Mesenchymal stem cell (in vitro differentiated cells and primary cell): ENCODE measurements around the gene KIAA0825.

Experiments
- DNase-seq: peaks from one replicate; pipeline ENCODE4 v3.0.0-alpha.2; 2013
- H2AFZ ChIP-seq: one replicate; pipeline ENCODE4 v1.6.1; 2013; ENCODE audit warnings: low read depth, mild to moderate bottlenecking, control low read depth, inconsistent platforms, low read length, moderate library complexity
- H2AK5ac ChIP-seq: 2 replicates; pipeline ENCODE4 v1.6.1; 2013; ENCODE audit warnings: low read length, moderate library complexity, mild to moderate bottlenecking, inconsistent platforms; ENCODE audit not compliant: severe bottlenecking
- H2BK120ac ChIP-seq: one replicate; pipeline ENCODE4 v1.6.1; 2013; ENCODE audit warnings: low read depth, mild to moderate bottlenecking, inconsistent platforms, low read length, moderate library complexity
- H2BK12ac ChIP-seq, 2 experiments: one replicate each; pipeline ENCODE4 v1.6.1; 2013; ENCODE audit warnings: inconsistent platforms in 2 of 2, low read length in 2 of 2, mild to moderate bottlenecking in 2 of 2, moderate library complexity in 2 of 2, control low read depth in 1 of 2
- H2BK15ac ChIP-seq: one replicate; pipeline ENCODE4 v1.6.1; 2013; ENCODE audit warnings: mild to moderate bottlenecking, low read depth, inconsistent platforms; ENCODE audit not compliant: poor library complexity, severe bottlenecking
- H2BK5ac ChIP-seq: 2 replicates; pipeline ENCODE4 v1.6.1; 2013; ENCODE audit warnings: low read depth, mild to moderate bottlenecking, low read length, control low read depth, inconsistent platforms; ENCODE audit not compliant: poor library complexity, severe bottlenecking
- H3K14ac ChIP-seq, 2 experiments: one replicate each; pipeline ENCODE4 v1.6.1; 2013; ENCODE audit warnings: inconsistent platforms in 2 of 2, low read length in 2 of 2, control low read depth in 1 of 2, mild to moderate bottlenecking in 1 of 2, moderate library complexity in 1 of 2
- H3K18ac ChIP-seq, 2 experiments: one replicate each; pipeline ENCODE4 v1.6.1; 2013; ENCODE audit warnings: inconsistent platforms in 2 of 2, low read length in 2 of 2, control low read depth in 1 of 2, low read depth in 1 of 2, mild to moderate bottlenecking in 1 of 2
- H3K23ac ChIP-seq, 2 experiments: one replicate each; pipeline ENCODE4 v1.6.1; 2013; ENCODE audit warnings: inconsistent platforms in 2 of 2, low read length in 2 of 2, mild to moderate bottlenecking in 2 of 2, moderate library complexity in 2 of 2, control low read depth in 1 of 2
- H3K27ac ChIP-seq: 2 replicates; pipeline ENCODE4 v1.5.1; 2013; ENCODE audit warnings: mild to moderate bottlenecking, moderate library complexity, low read length, control low read depth, inconsistent platforms; ENCODE audit not compliant: poor library complexity, severe bottlenecking
- H3K27me3 ChIP-seq, 2 experiments: 2 replicates each; pipeline versions ENCODE4 v1.6.1 to v1.7.0; 2013; ENCODE audit warnings: low read length in 2 of 2, mild to moderate bottlenecking in 2 of 2, moderate library complexity in 2 of 2, control low read depth in 1 of 2, inconsistent platforms in 1 of 2; ENCODE audit not compliant: control insufficient read depth in 1 of 2, insufficient read depth in 1 of 2
- H3K36me3 ChIP-seq, 2 experiments: 2 replicates each; pipeline versions ENCODE4 v1.6.1 to v1.7.0; 2013; ENCODE audit warnings: low read length in 2 of 2, control low read depth in 1 of 2, inconsistent platforms in 1 of 2, low read depth in 1 of 2, mild to moderate bottlenecking in 1 of 2; ENCODE audit not compliant: insufficient read depth in 2 of 2, control insufficient read depth in 1 of 2
- H3K4ac ChIP-seq, 2 experiments: one replicate each; pipeline ENCODE4 v1.6.1; 2013; ENCODE audit warnings: inconsistent platforms in 2 of 2, low read length in 2 of 2, mild to moderate bottlenecking in 2 of 2, moderate library complexity in 2 of 2, control low read depth in 1 of 2, low read depth in 1 of 2
- H3K4me1 ChIP-seq: 2 replicates; pipeline ENCODE4 v1.6.1; 2013; ENCODE audit warnings: low read depth, low read length, control low read depth; ENCODE audit not compliant: control insufficient read depth, insufficient read depth
- H3K4me2 ChIP-seq: 2 replicates; pipeline ENCODE4 v1.6.1; 2013; ENCODE audit warnings: low read length, mild to moderate bottlenecking, inconsistent platforms; ENCODE audit not compliant: poor library complexity, severe bottlenecking
- H3K4me3 ChIP-seq, 2 experiments: 2 replicates each; pipeline versions ENCODE4 v1.5.1 to v1.7.0; 2013; ENCODE audit warnings: low read length in 2 of 2, mild to moderate bottlenecking in 2 of 2, control low read depth in 1 of 2, low read depth in 1 of 2; ENCODE audit not compliant: insufficient read depth in 1 of 2
- H3K79me1 ChIP-seq: replicated peaks from 2 replicates; pipeline ENCODE4 v1.6.1; 2013; ENCODE audit warnings: mild to moderate bottlenecking, control low read depth, low read length, inconsistent platforms; ENCODE audit not compliant: poor library complexity, severe bottlenecking
- H3K9ac ChIP-seq: 2 replicates; pipeline ENCODE4 v1.7.0; 2013; ENCODE audit warnings: mild to moderate bottlenecking, low read length, moderate library complexity
- H3K9me3 ChIP-seq: 2 replicates; pipeline ENCODE4 v1.7.0; 2013; ENCODE audit warnings: mild to moderate bottlenecking, low read length; ENCODE audit not compliant: control insufficient read depth
- H4K8ac ChIP-seq: one replicate; pipeline ENCODE4 v1.6.1; 2013; ENCODE audit warnings: inconsistent platforms, mild to moderate bottlenecking, low read length, moderate library complexity
- H4K91ac ChIP-seq: one replicate; pipeline ENCODE4 v1.6.1; 2013; ENCODE audit warnings: mild to moderate bottlenecking, low read length, inconsistent platforms
- WGBS: methylation state at CpG from one replicate; pipeline ENCODE4 v1.1.7; 2013; ENCODE audit warnings: mixed read lengths; 5-methylcytosine and 5-hydroxymethylcytosine counted together

Gene KIAA0825

DNA sequence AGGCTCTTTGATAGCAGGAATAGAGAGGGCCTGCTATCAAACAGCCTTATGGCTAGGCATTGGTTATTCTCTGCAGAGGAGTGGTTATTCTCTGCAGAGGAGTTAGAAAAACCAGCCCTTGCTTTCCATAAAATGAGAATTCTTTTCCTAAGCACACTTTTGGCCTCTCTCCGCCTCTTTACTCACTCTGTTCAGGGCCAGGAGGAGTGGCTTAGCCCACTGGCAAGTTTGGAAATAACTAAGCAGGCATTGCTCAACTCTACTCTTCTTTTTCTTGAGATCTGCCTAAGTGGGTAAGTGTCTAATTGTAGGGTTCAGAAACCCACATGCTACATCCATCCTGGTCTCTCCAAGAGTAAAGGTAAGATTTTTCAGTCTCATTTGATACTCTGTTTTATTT, 341.7 kb downstream of the KIAA0825 start:
- WGBS: 80% methylated on average over 1 of the region's 1 CpG

DNA sequence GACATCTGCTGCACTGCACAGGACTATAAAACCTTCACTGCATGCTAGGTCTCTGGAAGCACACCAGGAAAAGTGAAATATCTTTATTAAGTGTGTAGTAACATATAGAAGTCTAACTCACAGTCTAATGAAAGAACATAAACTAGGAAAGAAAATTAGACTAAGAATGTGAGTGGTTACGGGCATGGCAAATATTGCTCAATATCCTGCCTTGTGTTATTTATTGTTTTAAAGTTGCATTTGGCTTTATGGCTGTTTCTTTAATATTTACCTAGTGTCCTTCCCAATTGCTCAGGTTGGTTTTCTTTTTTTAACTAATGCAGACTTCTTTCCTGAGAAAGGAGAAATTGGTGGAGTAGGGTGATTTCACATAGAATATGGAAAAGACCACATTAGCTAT, 342.4 kb downstream of the KIAA0825 start:
- 73% methylated on average over 1 of the region's 1 CpG for WGBS
- no peak overlapping the region for H2BK15ac ChIP-seq
- no peak overlapping the region for H2AFZ ChIP-seq
- no peak for DNase-seq
- H3K9ac ChIP-seq: no peak overlapping the region
- no peak overlapping the region for H3K18ac ChIP-seq
- H2BK120ac ChIP-seq: no peak overlapping the region
- no peak overlapping the region for H3K27ac ChIP-seq
- no peaks in the 10 kb centered on the region for H3K9me3 ChIP-seq
- no peak overlapping the region for H3K4me3 ChIP-seq
- no peak overlapping the region for H3K4ac ChIP-seq
- H2AK5ac ChIP-seq: no peak overlapping the region
- no peak overlapping the region for H2BK5ac ChIP-seq
- no peaks in the 10 kb centered on the region for H3K4me1 ChIP-seq
- H3K4me2 ChIP-seq: no peak overlapping the region
- no peaks in the 10 kb centered on the region for H3K79me1 ChIP-seq
- H3K14ac ChIP-seq: no peak overlapping the region
- no peak overlapping the region for H4K91ac ChIP-seq
- no peak overlapping the region for H2BK12ac ChIP-seq
- no peak overlapping the region for H4K8ac ChIP-seq
- no peaks in the 10 kb centered on the region for H3K27me3 ChIP-seq
- H3K36me3 ChIP-seq: no peaks in the 10 kb centered on the region
- no peak overlapping the region for H3K23ac ChIP-seq

More for the DNA sequence above, 341.7 kb downstream of the KIAA0825 start:
- Histone ChIP-seq H2AK5ac (no peak overlapping the region), H3K9me3 (no peaks in the 10 kb centered on the region), H3K23ac (no peak overlapping the region), H3K18ac (no peak overlapping the region), H3K4me2 (no peak overlapping the region), H3K4me1 (no peaks in the 10 kb centered on the region), H2BK5ac (no peak overlapping the region), H2BK15ac (no peak overlapping the region), H3K27me3 (no peaks in the 10 kb centered on the region), H4K8ac (no peak overlapping the region), H3K27ac (no peak overlapping the region), H4K91ac (no peak overlapping the region), H3K9ac (no peak overlapping the region), H2BK12ac (no peak overlapping the region), H2AFZ (no peak overlapping the region), H2BK120ac (no peak overlapping the region), H3K79me1 (no peaks in the 10 kb centered on the region), H3K4ac (no peak overlapping the region), H3K4me3 (no peak overlapping the region), H3K36me3 (no peaks in the 10 kb centered on the region), H3K14ac (no peak overlapping the region)
- no peak for DNase-seq

DNA sequence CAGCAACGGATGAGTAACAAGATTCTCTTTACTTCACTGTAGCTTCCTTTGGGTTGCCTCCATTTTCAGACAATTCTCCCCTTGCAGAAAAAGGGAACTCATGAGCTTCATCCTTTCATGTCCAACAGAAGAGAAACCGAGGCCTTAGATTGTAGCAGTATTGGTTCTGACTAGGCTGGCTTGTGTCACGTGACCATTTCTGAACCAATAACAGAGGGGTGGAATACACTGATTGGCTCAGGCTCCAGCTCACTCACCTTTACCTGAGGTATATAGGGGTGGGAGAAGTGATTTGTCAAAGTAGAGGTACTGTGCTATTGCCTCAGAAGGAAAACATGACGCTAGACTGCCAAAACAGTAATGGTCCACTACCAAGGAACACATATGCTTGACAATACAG, 343.7 kb downstream of the KIAA0825 start:
- H2BK12ac ChIP-seq: no peak overlapping the region
- H3K4me1 ChIP-seq: no peaks in the 10 kb centered on the region
- no peaks in the 10 kb centered on the region for H3K79me1 ChIP-seq
- H3K4ac ChIP-seq: no peak overlapping the region
- no peaks in the 10 kb centered on the region for H3K36me3 ChIP-seq
- H3K4me3 ChIP-seq: no peak overlapping the region
- H4K8ac ChIP-seq: no peak overlapping the region
- H3K27ac ChIP-seq: no peak overlapping the region
- H2AK5ac ChIP-seq: no peak overlapping the region
- H2BK120ac ChIP-seq: no peak overlapping the region
- no peak overlapping the region for H2BK15ac ChIP-seq
- no peak overlapping the region for H4K91ac ChIP-seq
- peaks cover 8% of the 10 kb centered on the region for H3K9me3 ChIP-seq
- H3K27me3 ChIP-seq: no peaks in the 10 kb centered on the region
- DNase-seq: no peak
- no peak overlapping the region for H2AFZ ChIP-seq
- 91% methylated on average over 3 of the region's 4 CpGs for WGBS
- H3K14ac ChIP-seq: no peak overlapping the region
- no peak overlapping the region for H3K4me2 ChIP-seq
- H3K18ac ChIP-seq: no peak overlapping the region
- H3K9ac ChIP-seq: no peak overlapping the region
- no peak overlapping the region for H2BK5ac ChIP-seq
- no peak overlapping the region for H3K23ac ChIP-seq

- 93% methylated on average over 3 of the region's 3 CpGs for WGBS
Measured at GRCh38 chr5:94268226-94268625, 350.2 kb downstream of the KIAA0825 start.

More at GRCh38 chr5:94268226-94268625, 350.2 kb downstream of the KIAA0825 start:
- Histone ChIP-seq H4K91ac (no peak overlapping the region), H3K4me1 (no peaks in the 10 kb centered on the region), H2BK120ac (no peak overlapping the region), H3K9ac (no peak overlapping the region), H2BK15ac (no peak overlapping the region), H3K27ac (no peak overlapping the region), H3K14ac (no peak overlapping the region), H3K23ac (no peak overlapping the region), H3K4ac (no peak overlapping the region), H3K27me3 (no peaks in the 10 kb centered on the region), H2BK12ac (no peak overlapping the region), H2BK5ac (no peak overlapping the region), H2AK5ac (no peak overlapping the region), H3K9me3 (peaks cover 8% of the 10 kb centered on the region), H2AFZ (no peak overlapping the region), H3K4me3 (no peak overlapping the region), H3K36me3 (no peaks in the 10 kb centered on the region), H4K8ac (no peak overlapping the region), H3K4me2 (no peak overlapping the region), H3K79me1 (no peaks in the 10 kb centered on the region), H3K18ac (no peak overlapping the region)
- DNase-seq: no peak
